ENCODE measurements around the gene ADSS1. TPM values are rescaled to one million over a fixed set of nuclear protein-coding genes. Genes with fewer than 3 reads are reported as not detected.

ADSS1 gene
- total RNA-seq, 4 donors from 2014 or later: 4.4 to 11.3 (median 7.1) TPM; not detected in 1

- TF ChIP-seq EP300 (IDR thresholded peaks at IDR 0.05; ENCODE audit: low read depth): no peak
- Histone ChIP-seq H3K36me3 (no peaks in the 10 kb centered on the region), H3K27me3 (no peaks in the 10 kb centered on the region), H3K9me3 (no peaks in the 10 kb centered on the region), H3K27ac (no peak overlapping the region), H3K4me1 (peaks cover 0 to 9% (median 4%) of the 10 kb centered on the region in 4 donors), H3K4me3 (no peak overlapping the region)
- in situ Hi-C loops (cut with MboI; ENCODE audit: low pct_ligation_motif_present in 1 of 4, low pct_unique_long_range_greater_than_20kb in 1 of 4, low sequenced_read_pairs in 3 of 4): no loop called here
- intact Hi-C loops (cut with DNase I; ENCODE audit: low total_unique reads): loop anchor here (5.0 kb wide), 1 partner anchor 37 kb away; no protein-coding TSS in a partner anchor
- WGBS, 2 donors (ENCODE audit: low coverage in 1 of 2): 80% methylated on average over 36 of the region's 36 CpGs; no CpG with 5 or more reads in 1 of the 2 donors
- no peak for DNase-seq
Measured at GRCh38 chr14:104784846-104785707, 61.0 kb downstream of the ADSS1 start.

GRCh38 chr14:104785708-104786080 is 61.7 kb downstream of the ADSS1 start:
- intact Hi-C loops (cut with DNase I; ENCODE audit: low total_unique reads): loop anchor here (5.0 kb wide), 1 partner anchor 37 kb away; no protein-coding TSS in a partner anchor
- WGBS, 2 donors (ENCODE audit: low coverage in 1 of 2): 92% methylated on average over 13 of the region's 13 CpGs; no CpG with 5 or more reads in 1 of the 2 donors
- H3K36me3 ChIP-seq: no peaks in the 10 kb centered on the region
- H3K27me3 ChIP-seq: no peaks in the 10 kb centered on the region
- no peak overlapping the region for H3K4me3 ChIP-seq
- in situ Hi-C loops (cut with MboI; ENCODE audit: low pct_ligation_motif_present in 1 of 4, low pct_unique_long_range_greater_than_20kb in 1 of 4, low sequenced_read_pairs in 3 of 4): no loop called here
- peaks cover 0 to 9% (median 4%) of the 10 kb centered on the region in 4 donors for H3K4me1 ChIP-seq
- H3K27ac ChIP-seq: no peak overlapping the region
- no peak for TF ChIP-seq CTCF (IDR thresholded peaks at IDR 0.05)
- no peak for TF ChIP-seq EP300 (IDR thresholded peaks at IDR 0.05; ENCODE audit: low read depth)
- no peak for TF ChIP-seq POLR2A (IDR thresholded peaks at IDR 0.05)
- TF ChIP-seq POLR2AphosphoS5 (IDR thresholded peaks at IDR 0.05): no peak
- no peaks in the 10 kb centered on the region for H3K9me3 ChIP-seq
- no peak for DNase-seq

GRCh38 chr14:104786091-104786586 is 62.1 kb downstream of the ADSS1 start:
- H3K4me3 ChIP-seq: no peak overlapping the region
- TF ChIP-seq POLR2AphosphoS5 (IDR thresholded peaks at IDR 0.05) (no peak), POLR2A (IDR thresholded peaks at IDR 0.05) (no peak), CTCF (IDR thresholded peaks at IDR 0.05) (no peak), EP300 (IDR thresholded peaks at IDR 0.05; ENCODE audit: low read depth) (no peak)
- H3K36me3 ChIP-seq: no peaks in the 10 kb centered on the region
- no peak for DNase-seq
- H3K27me3 ChIP-seq: no peaks in the 10 kb centered on the region
- 57% methylated on average over 11 of the region's 14 CpGs; no CpG with 5 or more reads in 1 of the 2 donors for WGBS, 2 donors (ENCODE audit: low coverage in 1 of 2)
- no peaks in the 10 kb centered on the region for H3K9me3 ChIP-seq
- H3K4me1 ChIP-seq: peaks cover 0 to 9% (median 4%) of the 10 kb centered on the region in 4 donors
- H3K27ac ChIP-seq: no peak overlapping the region
- in situ Hi-C loops (cut with MboI; ENCODE audit: low pct_ligation_motif_present in 1 of 4, low pct_unique_long_range_greater_than_20kb in 1 of 4, low sequenced_read_pairs in 3 of 4): no loop called here
- intact Hi-C loops (cut with DNase I; ENCODE audit: low total_unique reads): loop anchor here (5.0 kb wide), 1 partner anchor 36 kb away; no protein-coding TSS in a partner anchor

GRCh38 chr14:104786726-104787675 is 63.0 kb downstream of the ADSS1 start:
- DNase-seq: no peak
- H3K36me3 ChIP-seq: peaks cover 0 to 6% (median 0%) of the 10 kb centered on the region in 4 donors
- no peaks in the 10 kb centered on the region for H3K9me3 ChIP-seq
- H3K27ac ChIP-seq: no peak overlapping the region
- H3K27me3 ChIP-seq: no peaks in the 10 kb centered on the region
- 81% methylated on average over 22 of the region's 30 CpGs; no CpG with 5 or more reads in 1 of the 2 donors for WGBS, 2 donors (ENCODE audit: low coverage in 1 of 2)
- intact Hi-C loops (cut with DNase I; ENCODE audit: low total_unique reads): loop anchor here (5.0 kb wide), 1 partner anchor 35 kb away; no protein-coding TSS in a partner anchor
- peaks cover 0 to 12% (median 5%) of the 10 kb centered on the region in 4 donors for H3K4me1 ChIP-seq
- no peak overlapping the region for H3K4me3 ChIP-seq
- TF ChIP-seq EP300 (IDR thresholded peaks at IDR 0.05; ENCODE audit: low read depth): no peak
- TF ChIP-seq POLR2A (IDR thresholded peaks at IDR 0.05): no peak
- no peak for TF ChIP-seq POLR2AphosphoS5 (IDR thresholded peaks at IDR 0.05)
- TF ChIP-seq CTCF (IDR thresholded peaks at IDR 0.05): no peak
- in situ Hi-C loops (cut with MboI; ENCODE audit: low pct_ligation_motif_present in 1 of 4, low pct_unique_long_range_greater_than_20kb in 1 of 4, low sequenced_read_pairs in 3 of 4): no loop called here

All from transverse colon (tissue), 4 donors.